Measurements from ENCODE around the gene PFKFB3.
A peak's percentile ranks its signal among the peaks of the same experiment; 100 is the strongest.
"Not testable (repeated sequence)": the region's sequence is repeated elsewhere in the genome, so short reads cannot be mapped to it uniquely, and the experiment has no call there.

Gene PFKFB3

DNA sequence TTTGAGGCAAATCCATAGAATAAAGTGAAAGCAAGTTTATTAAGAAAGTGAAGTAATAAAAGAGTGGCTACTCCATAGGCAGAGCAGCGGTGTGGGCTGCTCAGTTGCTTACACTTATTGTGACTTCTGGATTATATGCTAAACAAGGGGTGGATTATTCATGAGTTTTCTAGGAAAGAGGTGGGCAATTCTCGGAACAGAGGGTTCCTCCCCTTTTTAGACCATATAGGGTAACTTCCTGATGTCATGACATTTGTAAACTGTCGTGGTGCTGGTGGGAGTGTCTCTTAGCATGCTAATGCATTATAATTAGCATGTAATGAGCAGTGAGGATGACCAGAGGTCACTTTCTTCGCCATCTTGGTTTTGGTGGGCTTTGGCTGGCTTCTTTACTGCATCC, 93.7 kb downstream of the PFKFB3 start:
- H3K4me1 Mint-ChIP-seq (ENCODE audit: low read depth), result peaks cover 47% of the 10 kb centered on the region
- not testable (repeated sequence) for H3K9me3 Mint-ChIP-seq (ENCODE audit: low read depth); H3K27ac Mint-ChIP-seq; H3K4me3 Mint-ChIP-seq; H3K36me3 Mint-ChIP-seq; H3K27me3 Mint-ChIP-seq

DNA sequence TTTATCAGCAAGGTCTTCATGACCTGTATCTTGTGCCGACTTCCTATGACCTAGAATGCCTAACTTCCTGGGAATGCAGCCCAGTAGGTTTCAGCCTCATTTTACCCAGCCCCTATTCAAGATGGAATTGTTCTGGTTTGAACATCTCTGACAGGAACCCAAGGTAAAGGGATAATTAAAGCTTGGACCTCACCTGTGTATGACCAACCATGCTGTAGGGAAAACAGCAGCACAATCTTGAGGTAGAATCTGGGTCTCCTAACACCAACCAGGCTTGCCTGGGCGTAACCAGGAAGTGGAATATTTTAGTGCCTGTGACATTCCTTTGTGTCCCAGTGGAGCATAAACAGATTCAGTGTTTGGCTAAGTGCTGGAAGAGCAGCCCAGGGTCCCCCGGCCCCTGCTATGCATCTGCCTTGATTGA, 94.1 kb downstream of the PFKFB3 start:
- Mint-ChIP-seq H3K27me3 (no peaks in the 10 kb centered on the region), H3K27ac (no peak overlapping the region), H3K4me3 (no peak overlapping the region), H3K9me3 (ENCODE audit: low read depth) (no peaks in the 10 kb centered on the region), H3K4me1 (ENCODE audit: low read depth) (peaks cover 43% of the 10 kb centered on the region), H3K36me3 (peaks cover 3% of the 10 kb centered on the region)

DNA sequence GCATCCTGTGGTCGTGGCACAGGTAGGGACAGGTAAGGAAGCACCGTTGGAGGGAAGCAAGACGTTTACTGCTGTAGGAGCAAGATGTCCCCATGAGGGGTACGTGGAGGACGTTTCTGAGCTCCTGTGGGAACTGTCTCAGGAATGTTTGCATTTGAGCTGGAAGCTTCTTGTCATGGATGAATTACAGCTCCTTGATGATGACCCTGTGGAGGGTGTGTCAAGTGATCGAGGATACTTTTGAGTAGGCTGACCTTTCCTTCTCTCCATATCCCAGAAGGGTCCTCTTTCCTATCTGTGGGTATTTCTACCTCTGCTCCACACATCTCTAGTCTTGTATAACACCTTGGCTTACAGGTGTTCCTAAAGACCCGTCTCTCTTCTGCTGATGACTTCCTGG, 94.8 kb downstream of the PFKFB3 start:
- Mint-ChIP-seq H3K9me3 (ENCODE audit: low read depth) (no peaks in the 10 kb centered on the region), H3K27me3 (no peaks in the 10 kb centered on the region), H3K4me3 (no peak overlapping the region), H3K4me1 (ENCODE audit: low read depth) (peaks cover 38% of the 10 kb centered on the region), H3K36me3 (peaks cover 3% of the 10 kb centered on the region), H3K27ac (no peak overlapping the region)

DNA sequence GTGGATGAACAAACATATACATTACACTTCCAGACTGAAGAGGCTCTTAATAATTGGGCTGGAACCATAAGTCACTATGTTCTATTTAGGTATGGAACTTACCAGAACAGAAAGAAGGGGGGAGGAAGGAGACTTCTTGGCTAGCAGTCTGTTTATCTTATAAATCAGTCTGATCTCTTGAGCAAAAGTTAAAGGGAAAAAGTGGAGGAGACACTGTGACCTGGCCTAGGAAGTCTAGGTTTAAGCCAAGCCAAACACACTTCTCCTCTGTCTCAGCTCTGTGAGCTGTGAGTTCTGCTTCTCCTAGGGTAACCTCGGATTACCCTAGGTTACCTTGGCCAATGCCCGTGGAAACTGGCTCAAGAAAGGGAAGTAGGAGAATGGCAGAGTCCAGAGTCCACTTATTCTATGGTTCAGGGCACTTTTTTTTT, 95.2 kb downstream of the PFKFB3 start:
- no peaks in the 10 kb centered on the region for H3K9me3 Mint-ChIP-seq (ENCODE audit: low read depth)
- no peak overlapping the region for H3K4me3 Mint-ChIP-seq
- H3K27me3 Mint-ChIP-seq, result no peaks in the 10 kb centered on the region
- no peak overlapping the region for H3K27ac Mint-ChIP-seq
- peaks cover 34% of the 10 kb centered on the region for H3K4me1 Mint-ChIP-seq (ENCODE audit: low read depth)
- H3K36me3 Mint-ChIP-seq, result peaks cover 3% of the 10 kb centered on the region

DNA sequence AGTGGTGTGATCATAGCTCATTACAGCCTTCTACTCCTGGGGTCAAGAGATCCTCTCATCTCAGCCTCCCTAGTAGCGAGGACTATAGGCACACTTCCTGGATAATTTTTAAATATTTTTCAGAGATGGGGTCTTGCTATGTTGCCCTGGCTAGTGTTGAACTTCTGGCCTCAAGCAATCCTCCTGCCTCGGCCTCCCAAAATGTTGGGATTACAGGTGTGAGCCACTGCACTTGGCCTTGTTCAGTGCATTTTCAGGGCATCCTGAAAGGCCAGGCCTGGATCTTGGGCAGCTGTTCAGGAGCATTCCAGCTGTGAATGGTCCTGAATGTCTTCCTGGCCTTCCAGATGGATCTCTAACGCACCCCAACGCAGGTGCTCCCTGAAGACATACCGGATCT, 95.7 kb downstream of the PFKFB3 start:
- no peaks in the 10 kb centered on the region for H3K9me3 Mint-ChIP-seq (ENCODE audit: low read depth)
- H3K27me3 Mint-ChIP-seq, result no peaks in the 10 kb centered on the region
- H3K27ac Mint-ChIP-seq, result no peak overlapping the region
- H3K36me3 Mint-ChIP-seq, result peaks cover 3% of the 10 kb centered on the region
- no peak overlapping the region for H3K4me3 Mint-ChIP-seq
- peaks cover 34% of the 10 kb centered on the region for H3K4me1 Mint-ChIP-seq (ENCODE audit: low read depth)

DNA sequence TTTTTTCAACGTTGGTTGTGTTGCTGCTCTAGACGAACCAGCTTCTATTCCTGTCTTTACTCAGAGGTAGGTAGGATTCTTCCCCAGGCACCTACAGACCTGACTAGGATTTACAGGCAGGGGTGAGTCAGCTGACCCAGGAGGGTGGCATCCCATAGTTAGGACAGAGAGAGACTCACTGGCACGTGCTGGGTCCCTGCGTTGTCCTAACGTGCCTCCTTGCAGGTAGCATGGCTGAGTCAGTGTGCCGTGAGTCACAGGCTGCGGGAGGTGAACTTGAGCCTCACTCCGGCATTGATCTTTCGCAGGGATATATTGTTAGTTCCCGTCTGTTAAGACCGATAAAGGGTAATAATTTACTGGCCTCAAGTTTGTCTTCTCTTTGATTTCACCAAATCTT, 96.5 kb downstream of the PFKFB3 start:
- H3K36me3 Mint-ChIP-seq, result peaks cover 3% of the 10 kb centered on the region
- H3K27me3 Mint-ChIP-seq, result no peaks in the 10 kb centered on the region
- H3K4me3 Mint-ChIP-seq, result no peak overlapping the region
- peaks cover 34% of the 10 kb centered on the region for H3K4me1 Mint-ChIP-seq (ENCODE audit: low read depth)
- H3K27ac Mint-ChIP-seq, result no peak overlapping the region
- H3K9me3 Mint-ChIP-seq (ENCODE audit: low read depth), result no peaks in the 10 kb centered on the region

DNA sequence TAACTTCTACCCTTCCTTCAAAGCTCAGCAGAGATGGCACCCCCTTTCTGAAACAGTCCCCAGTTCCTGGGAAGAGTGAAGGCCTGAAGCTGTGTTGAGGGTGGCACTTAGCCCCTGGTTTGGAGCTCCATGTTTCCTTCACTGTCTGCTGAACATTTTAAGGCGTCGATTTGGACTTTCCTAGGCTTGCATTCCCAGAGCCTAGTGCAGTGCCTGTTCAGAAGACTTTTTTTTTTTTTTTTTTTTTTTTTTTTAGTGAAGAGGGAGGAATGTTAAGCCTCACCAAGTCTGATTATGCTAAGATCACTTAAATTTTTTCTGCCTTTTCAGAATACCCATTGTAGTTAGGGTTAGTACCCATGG, 97.0 kb downstream of the PFKFB3 start:
- Mint-ChIP-seq H3K36me3 (peaks cover 2% of the 10 kb centered on the region), H3K27ac (peak overlapping the region; percentile 82), H3K9me3 (ENCODE audit: low read depth) (no peaks in the 10 kb centered on the region), H3K4me1 (ENCODE audit: low read depth) (peaks cover 33% of the 10 kb centered on the region), H3K4me3 (peak overlapping the region; percentile 57), H3K27me3 (no peaks in the 10 kb centered on the region)

DNA sequence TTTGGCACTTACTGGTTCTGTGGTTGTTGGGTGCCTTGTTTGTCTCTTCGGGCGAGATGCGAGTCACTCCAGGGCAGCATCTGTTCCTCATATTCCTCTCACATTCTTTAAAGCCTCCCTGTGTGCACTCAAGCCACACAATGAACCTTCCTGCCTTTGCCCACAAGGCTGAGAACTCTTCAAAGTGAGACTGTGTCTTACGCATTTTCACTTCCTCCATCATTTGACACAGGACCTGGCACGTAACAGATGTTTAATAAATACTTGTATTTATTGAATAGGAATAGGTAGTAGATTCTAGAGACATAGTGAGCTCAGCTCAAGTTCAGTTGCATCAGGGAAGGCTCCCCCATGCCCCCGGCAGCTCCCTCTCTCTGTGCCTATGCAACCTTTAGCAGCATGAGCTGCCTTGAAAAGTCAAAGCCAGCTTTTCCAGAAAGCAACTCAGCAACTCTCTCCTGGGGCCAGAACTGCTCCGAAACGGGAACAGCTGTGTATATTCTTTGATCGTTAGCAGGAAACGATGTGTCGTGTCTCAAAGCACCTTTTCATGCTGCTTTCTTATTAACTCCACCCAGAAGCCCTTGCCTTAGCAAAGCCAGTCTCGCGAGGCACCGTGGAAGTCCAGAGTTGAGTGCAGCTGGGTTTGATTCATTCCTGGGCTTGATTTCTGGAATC, 97.5 kb downstream of the PFKFB3 start:
- Mint-ChIP-seq H3K4me3 (peak overlapping the region; percentile 57), H3K27ac (peak overlapping the region; percentile 82), H3K4me1 (ENCODE audit: low read depth) (peaks cover 30% of the 10 kb centered on the region), H3K27me3 (no peaks in the 10 kb centered on the region), H3K36me3 (no peaks in the 10 kb centered on the region), H3K9me3 (ENCODE audit: low read depth) (no peaks in the 10 kb centered on the region)

DNA sequence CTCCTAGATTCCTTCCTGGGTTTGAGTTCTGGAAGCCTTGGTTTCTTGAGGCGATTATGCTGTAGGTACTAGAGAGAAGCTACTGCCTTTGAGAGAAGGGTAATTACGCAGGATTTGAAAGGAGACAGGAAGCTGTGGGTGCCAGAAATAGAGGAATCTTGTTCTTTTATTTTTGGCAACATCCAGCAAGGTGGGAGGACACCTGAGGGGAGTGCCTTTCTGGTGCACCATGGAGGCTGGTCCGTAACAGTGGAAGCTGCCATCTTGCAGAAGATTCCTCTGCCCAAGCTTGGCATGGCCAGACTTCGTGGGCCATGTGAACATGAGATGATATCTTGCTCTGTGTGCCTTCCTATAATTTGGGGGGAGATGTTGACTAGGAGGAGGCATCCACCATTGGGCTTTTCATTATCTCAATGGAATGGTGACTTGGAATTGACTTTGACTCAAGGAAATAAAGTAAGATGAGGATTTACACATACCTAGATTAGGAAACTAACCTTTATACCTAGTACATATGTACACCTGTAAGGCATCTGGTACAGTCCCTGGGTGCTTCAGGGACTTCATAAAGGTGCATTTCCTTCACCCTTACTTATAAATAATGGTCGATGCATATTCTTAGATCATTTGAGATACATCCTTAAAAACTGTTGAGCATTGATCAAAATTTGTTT, 98.2 kb downstream of the PFKFB3 start:
- Mint-ChIP-seq H3K4me3 (peak overlapping the region; percentile 57), H3K9me3 (ENCODE audit: low read depth) (no peaks in the 10 kb centered on the region), H3K4me1 (ENCODE audit: low read depth) (peaks cover 25% of the 10 kb centered on the region), H3K36me3 (no peaks in the 10 kb centered on the region), H3K27me3 (no peaks in the 10 kb centered on the region), H3K27ac (peak overlapping the region; percentile 82)

DNA sequence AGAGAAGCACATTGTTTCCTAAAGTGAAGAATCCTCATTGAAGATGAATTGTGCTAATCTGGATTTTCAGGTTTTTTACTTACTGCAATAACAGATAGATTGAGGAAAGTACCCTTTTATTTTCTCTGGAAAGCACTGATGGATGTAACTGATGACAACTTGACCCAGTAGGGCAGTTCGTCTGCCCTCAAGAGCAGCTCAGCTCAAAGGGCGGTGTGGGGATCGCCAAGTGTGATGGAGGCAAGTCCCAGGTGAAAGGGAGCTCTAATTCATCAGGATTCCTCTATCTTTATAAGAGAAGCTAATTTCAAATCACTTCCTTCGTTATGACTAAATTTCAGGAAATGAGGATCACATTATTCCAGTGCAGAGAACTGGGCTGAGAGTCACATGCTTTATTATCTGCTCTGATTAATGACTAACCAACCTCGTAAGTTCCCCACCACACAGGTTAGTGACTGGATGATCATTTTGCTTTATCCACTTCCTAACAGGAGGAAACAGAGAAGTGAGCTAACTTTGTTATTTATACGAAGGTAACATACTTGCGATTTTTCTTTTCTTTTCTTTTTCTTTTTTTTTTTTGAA, 98.8 kb downstream of the PFKFB3 start:
- H3K4me3 Mint-ChIP-seq, result no peak overlapping the region
- H3K9me3 Mint-ChIP-seq (ENCODE audit: low read depth), result no peaks in the 10 kb centered on the region
- no peaks in the 10 kb centered on the region for H3K27me3 Mint-ChIP-seq
- H3K36me3 Mint-ChIP-seq, result no peaks in the 10 kb centered on the region
- no peak overlapping the region for H3K27ac Mint-ChIP-seq
- peaks cover 20% of the 10 kb centered on the region for H3K4me1 Mint-ChIP-seq (ENCODE audit: low read depth)

All from activated naive CD8-positive, alpha-beta T cell (primary cell).